Measurements from ENCODE around the gene LIN28A. TPM values are rescaled to one million over a fixed set of nuclear protein-coding genes. Genes with fewer than 3 reads are reported as not detected.

The LIN28A gene
- total RNA-seq, 2 experiments from 2014 or later: not detected

DNA sequence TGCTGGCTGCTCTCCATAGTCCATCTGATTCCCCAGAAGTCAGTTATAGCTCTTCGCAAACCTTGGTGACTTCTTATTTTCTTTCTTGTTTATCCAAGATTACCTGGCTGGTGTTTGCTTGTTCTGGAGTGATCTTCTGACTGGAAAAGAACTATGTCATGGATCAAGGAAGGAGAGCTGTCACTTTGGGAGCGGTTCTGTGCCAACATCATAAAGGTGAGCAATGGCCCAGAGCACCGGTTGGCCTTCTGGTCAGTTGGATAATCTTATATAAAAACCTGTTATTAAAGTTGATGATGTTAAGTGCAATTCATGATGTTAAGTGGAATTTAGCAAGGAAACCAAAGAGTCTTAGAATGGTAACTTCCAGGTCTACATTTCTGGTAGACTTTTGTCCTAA is 22.2 kb downstream of the LIN28A start:
- DNase-seq: no peak

DNA sequence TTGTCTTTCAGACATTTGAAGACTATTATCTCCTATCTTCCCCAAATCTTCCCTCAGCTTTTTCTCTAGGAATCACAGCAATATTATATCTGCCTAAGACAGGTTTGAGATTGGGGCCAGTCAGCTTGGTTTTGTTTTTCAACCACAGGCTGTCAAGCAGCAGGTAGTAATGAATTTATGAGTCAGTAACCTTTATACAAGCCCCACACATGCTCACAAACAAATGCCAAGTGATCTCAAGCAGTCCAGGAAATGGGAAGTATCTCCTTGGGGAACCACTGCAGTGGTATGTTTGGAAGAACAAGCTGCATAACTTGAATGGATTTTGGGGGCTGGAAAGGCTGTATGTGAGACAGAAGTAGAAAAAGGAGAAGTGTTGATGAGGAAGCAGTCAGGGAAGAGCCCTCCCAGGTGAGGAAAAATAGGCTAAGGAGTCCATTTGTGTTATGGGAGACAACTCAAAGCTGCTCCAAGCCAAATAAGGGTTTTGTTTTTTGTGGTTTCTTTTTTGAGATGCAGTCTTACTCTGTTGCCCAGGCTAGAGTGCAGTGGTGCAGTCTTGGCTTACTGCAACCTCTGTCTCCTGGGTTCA is 23.6 kb downstream of the LIN28A start:
- Mint-ChIP-seq H3K36me3 (ENCODE audit: low read depth) (peaks cover 27% of the 10 kb centered on the region), H3K9me3 (no peaks in the 10 kb centered on the region), H3K27ac (no peak overlapping the region), H3K4me1 (ENCODE audit: low read depth) (peaks cover 23% of the 10 kb centered on the region), H3K4me3 (no peak overlapping the region), H3K27me3 (no peaks in the 10 kb centered on the region)
- POLR2A ChIA-PET: interaction anchor here (3.3 kb wide), 1 partner anchor 37 kb away, joined by 66 read pairs; the partner anchor contains the start of gene HMGN2
- no peaks in the 10 kb centered on the region for H3K27me3 ChIP-seq (ENCODE audit: control insufficient read depth in 1 of 2, insufficient read depth in 2 of 2, low read length in 2 of 2)
- TF ChIP-seq, protein P1, sequence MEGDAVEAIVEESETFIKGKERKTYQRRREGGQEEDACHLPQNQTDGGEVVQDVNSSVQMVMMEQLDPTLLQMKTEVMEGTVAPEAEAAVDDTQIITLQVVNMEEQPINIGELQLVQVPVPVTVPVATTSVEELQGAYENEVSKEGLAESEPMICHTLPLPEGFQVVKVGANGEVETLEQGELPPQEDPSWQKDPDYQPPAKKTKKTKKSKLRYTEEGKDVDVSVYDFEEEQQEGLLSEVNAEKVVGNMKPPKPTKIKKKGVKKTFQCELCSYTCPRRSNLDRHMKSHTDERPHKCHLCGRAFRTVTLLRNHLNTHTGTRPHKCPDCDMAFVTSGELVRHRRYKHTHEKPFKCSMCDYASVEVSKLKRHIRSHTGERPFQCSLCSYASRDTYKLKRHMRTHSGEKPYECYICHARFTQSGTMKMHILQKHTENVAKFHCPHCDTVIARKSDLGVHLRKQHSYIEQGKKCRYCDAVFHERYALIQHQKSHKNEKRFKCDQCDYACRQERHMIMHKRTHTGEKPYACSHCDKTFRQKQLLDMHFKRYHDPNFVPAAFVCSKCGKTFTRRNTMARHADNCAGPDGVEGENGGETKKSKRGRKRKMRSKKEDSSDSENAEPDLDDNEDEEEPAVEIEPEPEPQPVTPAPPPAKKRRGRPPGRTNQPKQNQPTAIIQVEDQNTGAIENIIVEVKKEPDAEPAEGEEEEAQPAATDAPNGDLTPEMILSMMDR (IDR thresholded peaks at IDR 0.05): no peak
- intact Hi-C loops (cut with DNase I, micrococcal nuclease): loop anchor here in 1 of 2 experiments (5.0 kb wide), 1 partner anchor 458 kb away; the partner anchor contains the start of gene GPN2
- no peak overlapping the region for H3K4me3 ChIP-seq (ENCODE audit: low read length)
- H3K36me3 ChIP-seq (ENCODE audit: insufficient read depth, low read length): peaks cover 43% of the 10 kb centered on the region
- H3K4me1 ChIP-seq (ENCODE audit: insufficient read depth, low read length): peaks cover 26% of the 10 kb centered on the region
- no peak for DNase-seq
- CTCF ChIA-PET: interaction anchor here (1.1 kb wide), 1 partner anchor 17 kb away, joined by 5 read pairs; no protein-coding TSS in a partner anchor
- H3K27ac ChIP-seq (ENCODE audit: low read depth in 1 of 2, low read length in 2 of 2): no peak overlapping the region
- ATAC-seq (ENCODE audit: poor library complexity): no peak
- no peaks in the 10 kb centered on the region for H3K9me3 ChIP-seq (ENCODE audit: control insufficient read depth in 1 of 2, insufficient read depth in 1 of 2, low read length in 2 of 2)

More for the DNA sequence above, 22.2 kb downstream of the LIN28A start:
- peaks cover 23% of the 10 kb centered on the region for H3K4me1 Mint-ChIP-seq (ENCODE audit: low read depth)
- H3K4me1 ChIP-seq (ENCODE audit: insufficient read depth, low read length): peaks cover 26% of the 10 kb centered on the region
- peak overlapping the region in 1 of 2 donors; percentile 77 for H3K27ac ChIP-seq (ENCODE audit: low read depth in 1 of 2, low read length in 2 of 2)
- peak overlapping the region; percentile 88 for H3K27ac Mint-ChIP-seq
- ChIA-PET CTCF (interaction anchor here (0.6 to 2.6 kb wide), 5 partner anchors 16 to 331 kb away, joined by 3 to 14 read pairs (median 4); partner anchors contain the start of gene CEP85), POLR2A (interaction anchor here (0.5 to 3.3 kb wide), 22 partner anchors 12 to 612 kb away, joined by 3 to 66 read pairs (median 6); partner anchors contain the start of genes CD52, CEP85, GPATCH3 and HMGN2)
- peak overlapping the region; percentile 81 for H3K4me3 ChIP-seq (ENCODE audit: low read length)
- H3K9me3 Mint-ChIP-seq: no peaks in the 10 kb centered on the region
- ATAC-seq (ENCODE audit: poor library complexity): no peak
- H3K27me3 ChIP-seq (ENCODE audit: control insufficient read depth in 1 of 2, insufficient read depth in 2 of 2, low read length in 2 of 2): no peaks in the 10 kb centered on the region
- peaks cover 12% of the 10 kb centered on the region for H3K36me3 Mint-ChIP-seq (ENCODE audit: low read depth)
- H3K36me3 ChIP-seq (ENCODE audit: insufficient read depth, low read length): peaks cover 28% of the 10 kb centered on the region
- no peaks in the 10 kb centered on the region for H3K9me3 ChIP-seq (ENCODE audit: control insufficient read depth in 1 of 2, insufficient read depth in 1 of 2, low read length in 2 of 2)
- intact Hi-C loops (cut with DNase I, micrococcal nuclease): loop anchor here (2.0 to 5.0 kb wide), 4 partner anchors 38 to 460 kb away; partner anchors contain the start of genes GPN2 (in 1 of the 2) and HMGN2 (in 1 of the 2)
- peak overlapping the region; percentile 92 for H3K4me3 Mint-ChIP-seq
- H3K27me3 Mint-ChIP-seq: no peaks in the 10 kb centered on the region
- TF ChIP-seq, protein P1 (IDR thresholded peaks at IDR 0.05): no peak

DNA sequence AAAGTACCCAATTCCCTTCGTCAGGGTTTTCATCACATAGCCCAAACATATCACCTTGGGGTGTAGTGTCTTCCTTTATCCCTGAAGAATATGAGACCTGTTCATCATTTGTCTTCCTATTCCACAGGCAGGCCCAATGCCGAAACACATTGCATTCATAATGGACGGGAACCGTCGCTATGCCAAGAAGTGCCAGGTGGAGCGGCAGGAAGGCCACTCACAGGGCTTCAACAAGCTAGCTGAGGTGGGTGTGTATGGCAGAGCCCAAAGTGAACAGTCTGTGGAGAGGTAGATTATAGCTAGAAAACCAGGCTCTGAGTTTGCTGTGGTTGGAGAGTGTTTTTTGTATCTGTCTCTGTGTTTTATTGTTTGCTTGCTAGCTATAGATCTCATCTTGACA is 27.4 kb downstream of the LIN28A start:
- no peaks in the 10 kb centered on the region for H3K9me3 Mint-ChIP-seq
- DNase-seq (no peak), ATAC-seq (ENCODE audit: poor library complexity) (no peak)
- Histone ChIP-seq H3K27me3 (ENCODE audit: control insufficient read depth in 1 of 2, insufficient read depth in 2 of 2, low read length in 2 of 2) (no peaks in the 10 kb centered on the region), H3K27ac (ENCODE audit: low read depth in 1 of 2, low read length in 2 of 2) (no peak overlapping the region), H3K36me3 (ENCODE audit: insufficient read depth, low read length) (peaks cover 77% of the 10 kb centered on the region), H3K4me1 (ENCODE audit: insufficient read depth, low read length) (peaks cover 8% of the 10 kb centered on the region), H3K9me3 (ENCODE audit: control insufficient read depth in 1 of 2, insufficient read depth in 1 of 2, low read length in 2 of 2) (no peaks in the 10 kb centered on the region), H3K4me3 (ENCODE audit: low read length) (no peak overlapping the region)
- ChIA-PET POLR2A (no interaction called here), CTCF (interaction anchor here (1.7 kb wide), 1 partner anchor 21 kb away, joined by 6 read pairs; no protein-coding TSS in a partner anchor)
- H3K4me1 Mint-ChIP-seq (ENCODE audit: low read depth): peaks cover 11% of the 10 kb centered on the region
- H3K27ac Mint-ChIP-seq: no peak overlapping the region
- peaks cover 57% of the 10 kb centered on the region for H3K36me3 Mint-ChIP-seq (ENCODE audit: low read depth)
- TF ChIP-seq, protein P1 (IDR thresholded peaks at IDR 0.05): no peak
- intact Hi-C loops (cut with DNase I, micrococcal nuclease): no loop called here
- H3K4me3 Mint-ChIP-seq: no peak overlapping the region
- H3K27me3 Mint-ChIP-seq: no peaks in the 10 kb centered on the region
